HG03520 (cell line): ENCODE measurements around the gene LASP1NB.
"Not testable (repeated sequence)": the region's sequence is repeated elsewhere in the genome, so short reads cannot be mapped to it uniquely, and the experiment has no call there.

Experiments
- ATAC-seq: cut with Tn5 transposase; IDR thresholded peaks from one replicate; pipeline ENCODE4 v1.9.1; 2021; ENCODE audit warnings: mild to moderate bottlenecking, moderate library complexity; ENCODE audit not compliant: unreplicated experiment

Gene LASP1NB

DNA sequence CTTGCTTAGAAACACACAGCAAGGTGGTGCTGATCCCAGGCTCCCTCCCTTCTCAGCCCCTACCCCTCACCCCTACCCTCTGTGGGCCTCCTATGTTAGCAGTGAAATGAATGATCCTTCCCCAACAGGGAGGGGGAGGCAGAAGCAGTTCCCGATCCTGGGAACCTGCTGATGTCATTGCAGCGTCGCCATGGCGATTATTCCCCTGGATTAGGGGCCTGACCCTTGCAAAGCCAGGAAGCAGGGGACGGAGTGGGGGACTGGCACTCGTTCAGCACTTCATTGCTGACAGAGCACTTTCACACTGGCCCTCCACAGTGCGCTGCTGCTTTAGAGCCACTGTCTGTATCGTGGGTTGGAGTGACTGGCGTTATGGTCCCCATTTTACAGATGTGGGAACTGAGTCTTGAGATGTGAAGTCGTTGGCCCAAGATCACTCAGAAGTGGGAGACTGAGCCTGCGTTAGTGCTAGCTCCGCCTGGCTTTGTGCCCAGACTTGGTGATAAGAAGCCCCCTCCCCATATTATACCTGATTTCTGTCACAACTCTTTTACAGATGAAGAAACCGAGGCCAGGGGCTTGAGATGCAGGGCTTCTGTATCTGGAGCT lies 29.0 kb upstream of the LASP1NB start:
- ATAC-seq, result no peak

DNA sequence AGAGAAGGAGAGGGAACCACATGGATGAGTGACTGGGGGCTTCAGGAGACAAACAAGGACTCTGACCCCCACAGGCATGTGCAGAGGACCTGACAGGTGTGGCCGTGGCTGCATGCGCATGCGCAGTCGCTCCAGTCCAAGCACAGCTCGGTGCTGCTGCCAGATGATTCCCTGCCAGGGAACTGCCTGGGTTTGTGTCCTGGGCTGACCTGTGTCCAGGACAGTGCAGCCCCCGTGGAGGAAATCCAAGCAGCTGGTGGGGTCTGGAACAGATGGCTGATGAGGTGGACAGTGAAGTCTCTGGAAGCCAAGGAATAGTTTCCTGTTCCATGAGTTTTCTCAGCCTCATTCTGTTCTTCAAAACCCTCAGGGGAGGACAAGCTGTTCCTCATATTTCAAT lies 28.2 kb upstream of the LASP1NB start:
- no peak for ATAC-seq

- no peak for ATAC-seq
Measured at GRCh38 chr17:38897671-38898290, 27.6 kb upstream of the LASP1NB start.

DNA sequence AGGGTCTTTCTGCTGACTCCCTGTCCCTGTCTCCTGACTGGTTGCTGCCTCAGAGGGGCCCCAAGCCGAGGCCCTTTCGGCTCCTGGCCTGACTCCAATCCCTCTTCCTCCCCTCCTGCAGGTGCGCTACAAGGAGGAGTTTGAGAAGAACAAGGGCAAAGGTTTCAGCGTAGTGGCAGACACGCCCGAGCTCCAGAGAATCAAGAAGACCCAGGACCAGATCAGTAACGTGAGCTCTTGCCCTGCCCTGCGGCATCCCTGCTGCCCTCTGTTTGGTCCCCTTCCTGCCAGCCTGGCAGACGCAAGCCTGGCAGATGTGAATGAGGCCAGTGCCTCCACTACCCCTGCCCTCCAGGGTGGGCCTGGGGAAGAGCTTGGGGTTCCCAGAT lies 27.1 kb upstream of the LASP1NB start:
- peak; percentile 15 for ATAC-seq

- peak; percentile 61 for ATAC-seq
Measured at GRCh38 chr17:38898812-38899348, 26.5 kb upstream of the LASP1NB start.

DNA sequence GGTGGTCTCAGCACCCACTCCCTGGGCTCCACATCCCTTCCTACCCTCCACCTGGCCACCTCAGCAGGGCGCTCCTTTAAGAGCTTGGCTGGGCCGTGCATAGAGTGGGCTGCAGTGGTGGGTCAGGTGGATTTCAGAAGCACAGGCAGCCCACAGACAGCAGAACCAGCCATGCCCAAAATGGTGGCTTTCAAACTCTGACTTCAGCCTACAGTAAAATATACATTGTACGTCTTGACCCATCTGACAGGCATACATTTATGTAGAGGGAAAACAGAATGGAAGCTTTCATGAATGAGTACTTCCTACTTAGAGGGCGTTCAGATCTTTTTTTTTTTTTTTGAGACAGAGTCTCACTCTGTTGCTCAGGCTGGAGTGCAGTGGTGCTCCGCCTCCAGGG lies 26.0 kb upstream of the LASP1NB start:
- ATAC-seq, result peak; percentile 12

DNA sequence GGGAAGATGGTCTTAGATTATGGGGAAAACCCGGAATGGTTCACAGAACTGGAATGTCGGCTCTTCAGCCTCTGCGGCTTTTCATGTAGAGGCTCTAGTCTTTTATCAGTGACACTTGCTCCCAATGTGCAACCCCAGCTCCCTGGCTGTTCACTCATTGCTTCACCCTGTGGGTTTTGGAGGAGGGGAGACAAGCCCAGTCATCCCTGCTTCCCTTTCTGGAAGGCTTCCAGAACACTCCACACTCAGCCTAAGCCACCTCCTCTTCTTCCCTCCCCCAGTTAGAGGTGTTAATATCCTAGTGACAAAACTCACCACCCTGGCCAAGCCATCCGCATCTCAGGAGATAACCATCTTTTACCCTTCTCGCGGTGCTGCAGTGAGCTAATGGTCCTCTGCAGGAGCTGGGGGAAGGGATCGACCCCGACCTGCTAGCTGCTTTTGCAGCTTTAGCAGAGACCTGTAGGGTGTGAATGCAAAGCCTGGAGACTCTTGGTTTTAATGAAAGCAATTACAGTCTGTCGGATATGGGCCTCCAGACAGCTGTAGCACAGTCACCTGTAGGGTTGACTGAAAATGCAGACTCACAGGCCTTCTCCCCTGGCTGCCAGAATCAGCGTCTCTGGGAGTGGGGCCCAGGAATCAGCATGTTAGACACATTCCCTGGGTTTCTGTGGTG lies 24.3 kb upstream of the LASP1NB start:
- ATAC-seq, result no peak

- no peak for ATAC-seq
Measured at GRCh38 chr17:38903404-38903803, 22.0 kb upstream of the LASP1NB start.

GRCh38 chr17:38904892-38905291 lies 20.5 kb upstream of the LASP1NB start:
- ATAC-seq, result no peak

DNA sequence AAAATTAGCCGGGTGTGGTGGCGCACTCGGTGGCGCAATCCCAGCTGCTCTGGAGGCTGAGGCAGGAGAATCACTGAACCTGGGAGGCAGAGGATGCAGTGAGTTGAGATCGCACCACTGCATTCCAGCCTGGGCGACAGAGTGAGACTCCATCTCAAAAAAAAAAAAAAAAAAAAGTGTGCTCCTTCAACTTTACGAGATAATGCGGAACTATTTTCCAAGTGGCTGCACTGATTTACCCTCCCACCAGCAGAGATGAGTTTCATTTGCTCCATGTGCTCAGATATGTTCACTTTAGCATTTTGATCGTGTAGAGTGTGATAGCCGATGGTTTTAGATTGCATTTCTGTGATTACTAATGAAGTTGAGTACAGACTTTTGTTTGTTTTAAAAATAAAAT lies 20.0 kb upstream of the LASP1NB start:
- ATAC-seq, result no peak

GRCh38 chr17:38906460-38907228 lies 18.8 kb upstream of the LASP1NB start:
- ATAC-seq, result no peak

DNA sequence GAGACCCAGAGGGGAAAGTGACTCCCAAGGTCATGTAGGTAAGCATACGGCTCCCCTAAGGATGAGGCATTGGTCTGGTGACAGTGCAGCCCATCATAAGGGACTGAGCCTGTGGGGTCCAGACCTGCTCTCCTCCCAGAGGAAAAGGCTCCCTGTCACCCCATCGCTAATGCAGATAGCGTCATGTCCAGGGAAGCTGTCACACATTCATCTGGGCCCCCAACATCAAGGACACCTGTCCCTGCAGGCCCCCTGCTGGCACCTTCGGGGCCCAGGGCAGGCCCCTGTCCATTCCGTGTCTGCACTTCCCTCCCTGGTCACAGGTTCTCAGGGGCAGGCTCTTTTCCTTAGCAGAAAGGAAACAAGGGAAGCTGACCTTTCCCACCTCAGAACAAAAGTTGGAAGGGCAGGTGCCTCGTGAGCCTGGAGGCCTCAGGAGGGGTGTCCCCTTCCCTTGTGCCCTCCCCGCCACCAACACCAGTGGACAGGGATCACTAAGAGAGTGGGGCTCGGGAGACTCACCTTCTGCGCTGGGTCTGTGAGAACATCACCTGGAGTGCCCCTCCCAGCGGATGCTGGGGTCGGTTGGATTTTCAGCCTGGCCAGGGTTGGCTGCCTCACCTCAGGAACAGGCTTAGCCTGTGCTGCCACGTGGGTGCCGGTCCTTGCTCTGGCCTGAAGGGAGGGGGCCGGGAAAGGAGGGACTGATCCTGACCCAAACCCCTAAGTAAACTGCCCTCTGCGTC lies 17.3 kb upstream of the LASP1NB start:
- ATAC-seq, result no peak

DNA sequence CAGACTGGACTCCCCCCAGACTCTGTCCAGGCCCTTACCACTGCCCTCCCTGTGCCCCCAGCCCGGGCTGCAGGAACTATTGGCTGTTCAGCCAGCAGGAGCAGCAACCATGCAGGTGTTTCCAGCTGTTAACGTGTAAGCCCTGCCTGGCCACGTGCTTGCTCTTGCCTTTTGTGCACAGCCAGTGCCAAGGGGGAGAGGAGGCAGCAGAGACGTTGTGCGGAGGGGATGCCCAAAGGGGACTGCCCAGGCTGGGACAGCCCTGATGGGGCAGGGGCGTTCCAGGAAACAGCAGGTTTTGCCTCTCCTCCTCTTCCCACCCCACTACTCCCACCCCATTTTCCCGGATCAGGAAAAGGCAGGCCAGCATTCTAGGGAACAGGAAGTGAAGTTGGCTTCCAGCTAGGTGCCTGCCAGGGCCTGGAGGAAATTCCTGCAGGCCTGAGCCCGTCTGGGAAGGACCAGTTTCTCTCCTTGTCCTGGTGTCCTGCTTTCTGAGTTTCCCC lies 16.7 kb upstream of the LASP1NB start:
- no peak for ATAC-seq

DNA sequence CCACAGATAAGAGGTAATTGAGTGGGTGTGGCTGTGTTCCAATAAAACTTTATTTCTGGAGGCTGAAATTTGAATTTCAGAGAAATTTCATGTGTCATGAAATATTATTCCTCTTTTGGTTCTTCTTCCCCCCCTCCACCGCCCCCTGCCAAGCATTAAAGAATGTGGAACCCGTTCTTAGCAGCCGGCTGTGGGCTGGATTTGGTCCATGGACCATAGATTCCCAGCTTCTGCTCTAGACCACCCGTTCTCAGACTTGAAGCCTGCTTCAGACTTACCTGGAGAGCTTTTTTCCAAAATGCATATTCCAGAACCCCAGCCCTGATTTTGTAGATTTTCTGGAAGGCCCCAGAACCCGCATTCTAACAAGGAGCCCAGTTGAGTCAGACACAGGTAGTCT lies 15.1 kb upstream of the LASP1NB start:
- ATAC-seq, result no peak

GRCh38 chr17:38911081-38911730 lies 14.2 kb upstream of the LASP1NB start:
- no peak for ATAC-seq

GRCh38 chr17:38911731-38912081 lies 13.7 kb upstream of the LASP1NB start:
- ATAC-seq, result not testable (repeated sequence)

DNA sequence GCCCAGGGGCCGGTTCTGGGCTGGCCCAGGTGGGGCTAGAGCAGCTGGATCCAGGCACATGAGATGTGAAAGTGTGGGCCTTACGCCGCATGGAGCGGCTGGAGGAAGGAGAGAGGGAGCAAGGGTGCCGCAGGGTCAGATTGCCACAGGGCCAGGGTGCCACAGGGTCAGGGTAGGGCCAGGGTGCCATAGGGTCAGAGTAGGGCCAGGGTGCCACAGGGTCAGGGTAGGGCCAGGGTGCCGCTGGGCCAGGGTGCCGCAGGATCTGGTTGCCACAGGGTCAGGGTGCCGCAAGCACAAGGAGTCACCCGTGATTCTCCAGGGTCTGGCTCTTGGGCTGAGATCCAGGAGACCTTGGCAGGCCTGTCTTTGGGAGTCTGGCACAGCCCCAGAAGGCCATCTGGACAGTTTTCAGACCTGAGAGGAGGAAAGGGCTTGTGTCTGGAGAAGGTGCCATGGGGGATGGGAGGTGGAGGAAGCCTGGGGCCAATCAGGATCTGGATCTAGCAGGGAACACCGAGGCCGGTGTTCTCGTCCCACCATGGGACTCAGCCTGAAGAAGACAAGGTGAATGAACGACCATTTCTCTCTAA lies 13.1 kb upstream of the LASP1NB start:
- no peak for ATAC-seq

DNA sequence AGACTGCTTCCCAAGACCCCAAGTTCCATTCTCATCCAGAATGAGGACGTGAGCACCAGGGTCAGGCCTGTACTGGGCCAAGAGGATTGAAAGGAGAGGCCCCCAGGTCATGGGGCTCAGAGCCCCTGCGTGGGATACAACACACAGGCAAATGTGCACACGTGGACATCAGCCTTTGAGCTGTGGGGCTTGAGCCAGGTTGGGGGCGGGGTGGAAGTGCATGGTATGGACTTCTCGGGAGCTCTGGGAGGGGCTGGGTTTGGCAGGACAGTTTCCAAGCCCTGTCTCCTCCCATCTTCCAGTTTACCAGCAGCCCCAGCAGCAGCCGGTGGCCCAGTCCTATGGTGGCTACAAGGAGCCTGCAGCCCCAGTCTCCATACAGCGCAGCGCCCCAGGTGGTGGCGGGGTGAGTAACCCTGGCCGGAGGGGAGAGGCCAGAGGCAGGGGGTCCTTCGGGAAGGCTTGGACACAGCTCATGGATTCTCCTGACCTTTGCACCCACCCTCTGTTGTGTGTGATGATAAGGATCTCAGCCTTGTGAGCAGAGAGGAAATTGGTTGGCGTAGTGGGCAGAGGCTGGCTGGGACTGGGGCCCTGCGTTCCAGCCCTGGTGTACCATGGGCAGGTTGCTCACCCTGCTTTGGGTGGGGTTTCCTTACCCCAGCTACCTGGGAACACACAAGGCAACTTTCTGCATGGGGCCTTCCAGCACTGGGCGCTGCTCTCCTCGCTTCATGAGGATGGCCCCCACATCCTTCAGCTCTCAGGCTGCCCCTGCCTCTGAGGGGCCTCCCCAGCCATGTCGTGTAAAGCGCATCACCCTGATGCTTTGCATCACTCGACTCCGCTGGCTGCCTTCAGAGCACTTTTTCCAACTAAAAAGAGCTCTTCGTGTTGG lies 10.4 kb upstream of the LASP1NB start:
- ATAC-seq, result no peak

DNA sequence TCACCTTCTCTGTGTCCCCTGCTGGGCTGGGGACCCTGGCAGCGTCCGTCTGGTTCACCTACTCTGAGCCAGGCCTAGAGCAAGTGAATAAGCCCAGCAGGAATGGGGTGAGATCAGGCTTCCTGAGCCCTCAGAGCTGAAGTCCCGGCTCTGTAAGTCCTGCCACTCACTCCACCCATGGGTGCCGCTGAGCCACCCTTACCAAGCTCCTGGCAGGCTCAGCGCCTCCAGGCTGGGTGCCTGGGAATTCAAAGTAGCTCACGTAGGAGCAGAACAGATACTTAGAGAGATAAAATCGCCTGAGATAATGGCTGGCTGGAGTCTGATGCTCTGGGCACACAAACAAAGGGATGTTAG lies 9.8 kb upstream of the LASP1NB start:
- ATAC-seq, result no peak
